ENCODE results near the gene AUH. TPM values are rescaled to one million over a fixed set of nuclear protein-coding genes. Genes with fewer than 3 reads are reported as not detected.

The AUH gene
- total and polyA plus RNA-seq, 12 donors: 16.3 to 56.3 (median 44.2) TPM

- Histone ChIP-seq H3K27me3 (no peaks in the 10 kb centered on the region), H3K27ac (no peak overlapping the region), H3K4me3 (no peak overlapping the region), H3K9me3 (no peaks in the 10 kb centered on the region), H3K36me3 (no peaks in the 10 kb centered on the region), H3K4me1 (no peaks in the 10 kb centered on the region)
- no peak for TF ChIP-seq CTCF (IDR thresholded peaks at IDR 0.05)
- no peak for ATAC-seq
- no peak for DNase-seq
- intact Hi-C loops (cut with DNase I): no loop called here
Measured at GRCh38 chr9:91386765-91387164, 25.0 kb upstream of the AUH start.

GRCh38 chr9:91384954-91385353 lies 23.2 kb upstream of the AUH start:
- ATAC-seq (no peak), DNase-seq (no peak)

DNA sequence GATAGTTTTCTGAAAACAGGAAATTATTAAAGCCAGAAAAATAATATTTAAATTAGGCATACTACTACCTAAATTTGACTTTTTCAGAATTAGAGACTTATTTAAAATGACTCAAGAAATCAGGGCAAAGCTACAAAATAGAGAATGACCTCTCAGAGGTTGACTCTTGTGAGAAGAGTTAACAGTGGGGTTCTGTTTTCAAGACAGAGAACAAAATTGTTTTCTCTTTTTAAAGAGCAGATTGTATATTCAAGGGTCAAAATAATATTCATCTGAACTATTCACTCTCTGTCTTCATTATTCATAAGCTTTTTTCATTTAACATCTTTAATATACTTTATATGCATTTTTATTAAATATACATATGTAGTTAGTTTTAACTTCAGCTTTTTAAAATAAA lies 21.9 kb upstream of the AUH start:
- Histone ChIP-seq H3K4me3 (no peak overlapping the region), H3K4me1 (peaks cover 0 to 8% (median 0%) of the 10 kb centered on the region in 9 donors), H3K9me3 (no peaks in the 10 kb centered on the region), H3K27me3 (no peaks in the 10 kb centered on the region), H3K27ac (no peak overlapping the region), H3K36me3 (no peaks in the 10 kb centered on the region)
- intact Hi-C loops (cut with DNase I): no loop called here
- ATAC-seq (no peak), DNase-seq (no peak)
- TF ChIP-seq CTCF (IDR thresholded peaks at IDR 0.05): no peak

More at GRCh38 chr9:91384954-91385353, 23.2 kb upstream of the AUH start:
- no peaks in the 10 kb centered on the region for H3K4me1 ChIP-seq
- H3K27me3 ChIP-seq: no peaks in the 10 kb centered on the region
- H3K36me3 ChIP-seq: no peaks in the 10 kb centered on the region
- H3K9me3 ChIP-seq: no peaks in the 10 kb centered on the region
- 85 to 100% methylated on average over 1 of the region's 1 CpG for WGBS, 2 donors
- H3K4me3 ChIP-seq: no peak overlapping the region
- intact Hi-C loops (cut with DNase I): no loop called here
- H3K27ac ChIP-seq: no peak overlapping the region
- TF ChIP-seq CTCF (IDR thresholded peaks at IDR 0.05): no peak

DNA sequence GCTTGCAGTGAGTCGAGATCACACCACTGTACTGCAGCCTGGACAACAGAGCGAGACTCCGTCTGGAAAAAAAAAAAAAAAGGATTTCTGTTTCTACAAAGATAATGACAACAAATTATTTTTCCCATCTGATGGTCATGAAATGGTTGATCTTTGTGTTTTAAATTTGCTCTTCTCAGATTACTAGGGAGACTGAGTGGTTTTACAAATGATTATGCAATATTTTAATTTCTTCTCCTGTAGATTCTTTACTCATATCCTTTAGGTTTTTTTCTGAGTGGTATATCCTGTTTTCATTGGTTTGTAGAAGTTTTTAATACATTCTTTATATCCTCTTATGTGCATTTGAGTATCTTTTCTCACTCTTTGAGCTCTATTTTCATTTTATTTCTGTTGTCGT lies 20.6 kb upstream of the AUH start:
- no peaks in the 10 kb centered on the region for H3K36me3 ChIP-seq
- no peak for DNase-seq
- H3K27me3 ChIP-seq: no peaks in the 10 kb centered on the region
- H3K4me1 ChIP-seq: peaks cover 0 to 10% (median 0%) of the 10 kb centered on the region in 9 donors
- WGBS, 2 donors: 94 to 95% methylated on average over 4 of the region's 4 CpGs
- H3K9me3 ChIP-seq: no peaks in the 10 kb centered on the region
- no peak for TF ChIP-seq CTCF (IDR thresholded peaks at IDR 0.05)
- no peak overlapping the region for H3K4me3 ChIP-seq
- intact Hi-C loops (cut with DNase I): no loop called here
- no peak overlapping the region for H3K27ac ChIP-seq
- ATAC-seq: no peak

DNA sequence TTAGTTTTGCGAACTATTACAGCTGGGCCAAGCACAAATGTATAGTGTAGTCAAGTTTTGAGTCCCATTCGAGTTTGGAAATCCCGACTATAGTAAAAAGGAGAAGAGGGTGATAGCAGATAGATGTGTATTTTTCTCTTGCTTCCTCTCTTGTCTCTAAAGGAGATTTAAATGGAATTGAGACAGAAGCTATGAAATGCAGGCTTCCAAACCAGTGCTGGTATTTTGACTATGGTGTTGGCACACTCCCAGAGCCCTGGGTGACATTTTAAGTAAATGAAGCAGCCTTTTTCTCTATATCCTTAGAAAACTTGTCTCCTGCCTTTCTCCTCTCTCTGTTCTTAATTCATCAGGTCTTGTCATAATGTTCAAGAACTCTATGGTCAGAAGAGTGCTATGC lies 17.7 kb upstream of the AUH start:
- DNase-seq: no peak
- Histone ChIP-seq H3K27me3 (no peaks in the 10 kb centered on the region), H3K9me3 (no peaks in the 10 kb centered on the region), H3K27ac (no peak overlapping the region), H3K4me1 (peaks cover 0 to 18% (median 0%) of the 10 kb centered on the region in 9 donors), H3K36me3 (no peaks in the 10 kb centered on the region), H3K4me3 (no peak overlapping the region)
- no peak for TF ChIP-seq CTCF (IDR thresholded peaks at IDR 0.05)
- WGBS, 2 donors: 61 to 72% methylated on average over 3 of the region's 3 CpGs
- ATAC-seq: no peak
- intact Hi-C loops (cut with DNase I): loop anchor here in 1 of 10 donors (10.0 kb wide), 1 partner anchor 65 kb away; no protein-coding TSS in a partner anchor

All from heart right ventricle (tissue), 16 donors.